Esophagus mucosa (tissue), 1 donor: Measurements from ENCODE around the gene WDR46. TPM values are rescaled to one million over a fixed set of nuclear protein-coding genes. Genes with fewer than 3 reads are reported as not detected.

ENCODE experiments used
- ATAC-seq: fragments of 200-7000 bp; cut with Tn5 transposase; one replicate; pipeline ENCODE4 v1.9.1; 2020
- total RNA-seq: library from RNA; stranded (reverse); gene quantifications from one replicate; pipeline ENCODE4 v1.2.4, GENCODE V29; 2023
- donor health status: DM: yes; HTN: yes; CAD: no.

The WDR46 gene
- 31.5 TPM for total RNA-seq

DNA sequence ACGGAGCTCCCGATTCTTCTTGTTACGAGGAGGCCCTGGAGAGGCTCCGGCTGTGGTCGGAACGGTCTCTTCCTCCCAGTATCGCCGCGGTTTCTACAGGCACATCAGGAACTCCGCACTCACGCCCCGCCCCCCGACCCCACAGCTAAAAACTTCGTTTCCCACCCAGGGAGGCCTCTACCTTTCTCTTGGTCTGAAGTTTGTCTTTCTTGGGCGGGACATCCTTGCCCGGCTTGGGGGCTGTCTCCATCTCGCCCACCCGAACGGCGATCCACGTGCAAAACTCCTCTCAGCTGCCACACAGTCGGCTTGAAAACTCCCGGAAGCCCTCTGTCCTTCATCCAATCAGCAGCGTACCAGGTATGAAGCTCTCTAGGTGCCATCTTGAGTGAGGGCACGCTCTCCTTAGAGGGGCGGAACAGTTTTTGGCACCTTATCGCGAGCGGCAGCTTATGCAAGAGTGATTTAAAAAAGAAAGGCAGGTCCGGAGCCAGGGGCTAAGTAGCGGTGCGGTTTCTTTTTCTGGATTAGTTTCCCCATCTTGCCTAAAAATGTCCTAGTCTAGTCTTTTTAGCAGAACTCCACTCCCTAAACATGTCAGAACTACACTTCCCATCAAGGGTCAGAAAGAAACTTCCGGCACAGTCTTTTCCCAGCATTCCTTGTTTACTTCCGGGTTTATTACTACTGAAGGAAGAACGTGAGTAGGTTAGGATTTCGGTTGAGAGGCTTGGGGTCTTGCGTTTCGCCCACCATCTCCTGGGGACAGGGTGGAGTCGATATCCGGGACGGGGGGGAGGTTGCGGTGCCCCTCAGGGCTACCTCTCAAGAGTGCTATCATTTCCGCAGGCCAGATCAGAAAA is at the start of gene WDR46, which contains the start of gene PFDN6:
WDR46 (minus strand) TSS at position 319 of the 863 bp plus-strand sequence; CDS start at position 250, 69 bp downstream.
PFDN6 (plus strand) TSS at position 681 of the 863 bp plus-strand sequence. CDS start 256 bp downstream, outside the sequence.
- peak; percentile 88 for ATAC-seq

GRCh38 chr6:33336495-33336894 is 47.5 kb upstream of the WDR46 start:
- ATAC-seq = no peak

- no peak for ATAC-seq
Measured at GRCh38 chr6:33335916-33336315, 46.9 kb upstream of the WDR46 start.

- no peak for ATAC-seq
Measured at GRCh38 chr6:33333666-33334065, 44.6 kb upstream of the WDR46 start.

DNA sequence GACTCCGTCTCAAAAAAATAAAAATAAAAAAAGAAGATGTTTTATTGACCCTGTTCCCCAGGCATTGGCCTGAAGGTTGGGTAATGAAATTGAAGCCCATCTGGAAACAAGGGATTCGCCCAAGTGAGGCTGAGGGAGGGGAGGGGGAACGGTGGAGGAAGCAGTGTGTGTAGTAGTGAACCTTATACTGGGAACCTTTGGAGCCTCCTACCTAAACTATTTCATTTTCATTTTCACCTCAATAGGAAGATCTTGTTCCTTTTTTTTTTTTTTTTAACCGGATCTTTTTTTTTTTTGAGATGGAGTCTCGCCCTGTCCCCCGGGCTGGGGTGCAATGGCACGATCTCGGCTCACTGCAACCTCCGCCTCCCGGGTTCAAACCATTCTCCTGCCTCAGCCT is 41.7 kb upstream of the WDR46 start:
- ATAC-seq = no peak

GRCh38 chr6:33329058-33329457 is 40.0 kb upstream of the WDR46 start:
- ATAC-seq = no peak

GRCh38 chr6:33324125-33324524 is 35.1 kb upstream of the WDR46 start:
- ATAC-seq = no peak

- ATAC-seq = no peak
Measured at GRCh38 chr6:33323623-33323948, 34.5 kb upstream of the WDR46 start.

GRCh38 chr6:33321227-33321626 is 32.2 kb upstream of the WDR46 start:
- ATAC-seq = no peak

DNA sequence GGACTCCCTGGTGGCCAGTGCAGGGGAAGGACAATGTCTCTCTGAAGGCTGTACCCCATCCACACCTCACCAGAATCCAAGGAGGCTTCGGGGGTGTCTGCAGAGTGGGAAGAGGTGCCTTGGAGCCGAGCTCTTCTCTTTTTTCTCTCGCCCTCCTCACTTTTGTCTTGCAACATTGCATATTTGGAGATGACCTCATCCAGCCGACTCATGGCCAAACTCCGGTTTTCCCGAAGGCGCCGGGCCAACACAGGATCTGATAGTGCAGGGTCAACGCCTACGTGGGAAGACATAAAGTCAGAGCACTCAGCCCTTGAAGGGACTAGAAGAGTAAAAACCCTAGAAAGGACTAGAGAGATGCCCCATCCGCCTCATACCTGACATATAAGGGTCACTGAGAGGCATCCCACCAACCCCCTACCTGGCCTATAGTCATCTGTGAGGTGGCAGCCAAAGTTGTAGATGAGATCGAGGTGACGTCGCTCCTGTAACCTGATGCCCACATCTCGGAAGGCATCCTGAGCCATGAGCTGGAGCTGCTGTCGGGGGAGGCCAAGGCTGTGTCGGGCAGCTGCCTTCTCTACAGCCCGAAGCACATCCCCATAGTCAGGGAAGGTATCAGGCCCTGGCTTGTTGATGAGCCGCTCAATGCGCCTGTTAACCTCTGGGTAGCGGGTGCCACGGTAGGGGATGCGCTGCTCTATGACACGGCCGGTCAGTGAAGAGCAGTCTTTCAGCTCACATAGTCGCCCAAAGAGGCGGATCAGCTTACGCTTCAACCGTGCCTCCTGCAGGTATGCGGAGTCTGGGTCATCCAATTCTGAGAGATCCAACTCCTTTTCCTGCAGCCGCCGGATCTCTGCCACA is 31.5 kb upstream of the WDR46 start:
- no peak for ATAC-seq

DNA sequence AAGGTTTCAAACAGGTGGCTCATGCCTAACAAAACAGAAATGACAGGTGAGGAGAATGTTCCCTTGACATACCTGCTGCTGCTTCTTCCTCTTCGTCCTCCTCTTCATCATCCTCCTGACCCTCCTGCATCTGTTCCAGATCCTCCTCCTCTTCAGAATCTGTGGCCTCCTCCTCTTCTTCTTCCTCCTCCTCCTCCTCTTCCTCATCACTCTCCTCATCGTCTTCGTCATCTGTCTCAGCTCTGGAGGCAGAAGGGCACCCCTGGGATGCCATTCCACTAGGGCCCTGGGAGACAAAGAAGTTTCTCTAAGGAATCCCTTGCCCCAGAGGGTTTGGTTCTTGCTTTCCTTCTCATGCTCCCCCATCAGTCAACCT is 30.9 kb upstream of the WDR46 start:
- no peak for ATAC-seq

GRCh38 chr6:33318426-33319073 is 29.5 kb upstream of the WDR46 start:
- ATAC-seq = no peak

DNA sequence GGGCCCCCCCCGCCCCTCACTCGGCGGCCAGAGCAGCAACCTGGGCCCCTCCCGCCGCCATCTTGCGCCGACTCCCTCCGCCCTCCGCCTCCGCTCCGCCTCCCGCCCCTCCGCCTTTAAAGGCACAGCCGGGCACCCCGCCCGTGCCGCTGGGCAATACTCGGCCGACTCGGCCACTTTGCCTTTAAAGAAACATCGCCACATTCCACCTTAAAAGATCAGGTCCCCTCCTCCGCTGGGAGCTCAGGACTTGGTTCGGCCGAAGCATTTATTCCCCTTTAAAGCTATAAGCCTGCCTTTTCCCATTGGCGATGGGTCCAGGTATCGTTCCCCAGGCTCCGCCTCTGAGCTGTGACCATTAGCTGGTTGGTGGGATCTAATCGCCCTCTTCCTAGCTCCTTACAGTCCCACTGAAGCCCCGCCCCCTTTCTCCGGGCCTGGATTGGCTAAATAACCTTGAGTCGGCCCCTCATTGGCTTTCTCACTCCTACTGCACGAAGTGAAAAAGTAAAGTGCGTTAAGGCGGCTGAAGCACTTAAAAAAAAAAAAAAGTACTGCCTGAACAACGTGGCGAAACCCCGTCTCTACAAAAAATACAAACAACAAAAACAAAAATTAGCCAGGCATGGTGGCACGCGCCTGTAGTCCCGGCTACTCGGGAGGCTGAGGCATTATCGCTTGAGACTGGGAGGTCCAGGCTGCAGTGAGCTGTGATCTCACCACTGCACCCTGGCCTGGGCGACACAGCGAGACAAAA is 28.8 kb upstream of the WDR46 start, which contains the start of gene ZBTB22:
ZBTB22 (minus strand) TSS at position 76 of the 757 bp plus-strand sequence. CDS start 828 bp downstream, outside the sequence.
- peak; percentile 74 for ATAC-seq

DNA sequence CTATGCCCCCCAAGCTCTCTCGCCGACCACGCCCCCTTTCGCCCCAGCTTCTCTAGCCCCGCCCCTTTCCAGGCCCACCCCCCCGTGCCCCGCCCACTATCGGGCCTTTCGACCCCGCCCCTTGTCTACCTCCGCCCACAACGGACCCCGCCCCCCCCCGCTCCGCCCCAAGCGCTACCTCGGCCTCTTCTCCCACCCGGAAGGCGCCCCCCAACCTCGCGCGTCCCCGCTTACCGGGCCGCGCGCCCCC is 28.3 kb upstream of the WDR46 start:
- ATAC-seq = peak; percentile 6

DNA sequence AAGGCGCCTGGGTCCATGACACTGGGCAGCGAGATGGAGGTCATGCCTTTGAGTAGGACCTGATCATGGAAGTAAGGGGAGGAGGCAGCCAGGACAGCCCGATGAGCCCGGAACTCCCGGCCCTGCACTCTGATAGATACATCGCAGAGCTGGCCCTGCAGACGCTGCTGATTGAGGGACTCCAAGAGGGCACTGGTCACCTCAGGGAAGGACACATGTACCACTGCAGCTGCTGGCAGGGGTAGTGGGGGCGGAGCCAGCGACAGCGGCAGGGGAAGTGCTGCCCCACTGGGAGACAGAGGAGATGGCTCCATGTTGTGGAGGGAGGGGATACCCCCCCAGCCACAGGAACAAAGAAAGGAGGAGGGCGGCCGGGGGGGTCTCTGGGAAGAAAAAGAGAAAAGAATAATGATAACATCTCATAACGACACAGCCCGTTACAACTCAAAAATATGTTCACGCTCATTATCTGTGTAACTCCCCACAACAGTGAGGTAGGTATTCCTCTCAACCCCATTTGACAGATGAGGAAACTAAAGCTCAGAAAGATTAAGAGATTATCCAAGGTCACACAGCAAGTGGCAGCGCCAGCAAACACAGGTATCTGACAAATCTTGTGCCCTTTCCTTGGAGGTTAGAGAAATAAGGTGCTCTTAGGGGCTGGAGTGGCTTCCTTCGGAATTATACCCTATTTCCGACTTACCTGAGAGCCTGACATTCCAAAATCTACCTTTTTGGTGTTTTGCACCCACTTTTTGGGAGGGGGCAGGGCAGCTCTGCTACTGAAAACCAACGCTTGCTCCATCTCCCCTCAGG is 27.8 kb upstream of the WDR46 start:
- ATAC-seq = no peak

GRCh38 chr6:33315793-33316602 is 27.0 kb upstream of the WDR46 start:
- ATAC-seq = no peak

DNA sequence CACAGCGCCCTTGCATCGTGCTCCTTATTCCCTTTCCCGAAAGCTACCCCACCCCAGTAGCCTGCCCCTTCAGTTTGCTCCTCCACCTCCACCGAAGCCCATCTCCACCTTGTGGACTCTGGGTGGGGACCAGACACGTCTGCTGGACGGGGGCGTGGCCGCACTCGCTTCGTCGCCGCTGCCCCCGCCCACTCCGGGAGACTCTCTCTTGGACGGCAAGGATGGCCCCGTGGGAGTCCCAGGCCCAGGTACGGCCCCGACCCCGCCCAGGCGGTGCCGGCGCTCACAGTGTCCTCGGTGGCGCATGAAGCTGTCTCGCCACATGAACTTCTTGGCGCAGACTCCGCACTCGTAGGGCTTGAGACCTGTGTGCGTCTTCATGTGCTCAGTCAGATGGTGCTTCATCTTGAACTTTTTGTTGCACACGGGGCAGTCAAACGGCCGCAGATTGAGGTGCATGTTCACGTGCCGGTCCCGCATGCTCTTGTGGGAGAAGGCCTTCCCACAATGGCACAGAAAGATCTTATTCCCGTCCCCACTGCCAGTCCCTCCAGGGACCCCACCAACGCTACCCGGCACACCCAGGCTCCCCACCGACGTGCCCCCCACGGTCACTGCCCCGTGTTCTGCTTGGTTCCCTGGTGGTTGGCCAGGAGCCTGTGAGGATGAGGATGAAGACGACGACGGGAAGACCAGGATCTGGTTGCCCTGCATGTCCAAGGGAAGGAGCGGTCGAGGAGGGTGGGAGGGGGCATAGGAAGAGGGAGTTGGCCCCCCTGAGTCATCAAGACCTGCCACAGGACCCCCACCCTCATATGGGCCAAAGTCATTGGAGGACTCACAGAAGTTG is 26.1 kb upstream of the WDR46 start:
- peak; percentile 29 for ATAC-seq

DNA sequence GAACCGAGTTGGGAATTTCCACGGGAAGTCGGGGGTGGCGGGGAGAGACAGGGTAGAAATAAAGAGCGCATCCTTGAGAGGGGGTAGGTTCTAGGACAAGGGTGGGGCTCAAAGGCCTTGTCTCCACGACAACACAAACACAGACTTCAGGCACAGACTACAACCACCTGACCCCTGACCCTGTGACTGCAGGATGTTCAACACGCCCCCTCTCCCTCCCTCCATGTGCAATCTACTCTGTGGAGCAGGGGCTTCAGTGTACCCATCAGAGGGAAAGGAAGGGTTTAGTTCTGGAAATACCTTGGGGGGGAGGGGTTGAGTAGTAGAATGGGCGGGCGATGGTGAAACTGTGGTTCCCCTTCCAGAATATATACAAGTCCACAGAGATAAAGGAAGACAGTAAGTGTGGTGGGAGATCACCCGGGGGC is 25.5 kb upstream of the WDR46 start:
- ATAC-seq = peak; percentile 37

DNA sequence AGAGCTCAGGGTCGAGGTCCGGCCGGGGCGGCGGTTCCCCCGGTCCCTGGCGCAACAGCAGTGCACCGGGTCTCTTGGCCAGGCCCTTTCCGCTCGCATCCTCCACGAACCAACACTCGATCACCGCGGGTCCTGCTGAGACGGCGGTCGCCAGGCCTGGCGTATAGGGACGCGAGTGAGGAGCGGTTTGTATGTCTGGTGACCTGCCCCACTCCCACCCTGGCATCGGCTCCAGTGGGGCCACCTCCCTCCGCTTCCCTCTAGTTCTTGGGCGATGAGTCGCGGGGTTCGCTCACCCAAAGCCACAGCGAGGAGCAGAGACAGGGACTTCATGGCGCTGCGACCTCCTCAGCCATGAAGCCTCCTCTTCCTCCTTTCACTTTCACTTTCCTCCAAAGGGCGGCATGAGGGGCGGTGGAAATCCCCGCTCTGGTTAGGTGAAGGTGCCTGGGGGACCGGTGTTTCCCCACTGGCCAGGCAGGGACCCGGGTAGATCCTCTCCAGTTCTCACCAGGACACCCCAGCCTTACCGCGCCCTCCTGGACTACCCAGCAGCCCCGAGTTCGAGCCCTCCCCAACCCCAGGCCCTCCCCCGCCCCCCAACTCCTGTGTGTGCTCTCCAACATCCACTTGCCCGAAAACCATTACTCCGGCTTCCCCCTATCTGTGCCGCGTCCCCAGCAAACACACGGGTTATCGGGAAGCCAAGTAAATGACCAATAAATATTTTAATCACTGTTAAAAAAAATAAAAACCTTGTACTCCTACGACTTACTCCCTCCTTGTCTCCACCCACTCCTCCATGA is 24.9 kb upstream of the WDR46 start, which contains the start of gene TAPBP:
TAPBP (minus strand) TSS at position 370 of the 806 bp plus-strand sequence; CDS start at position 333, 37 bp downstream.
- peak; percentile 5 for ATAC-seq
